PC-3 (cell line): ENCODE data around the gene SORL1.

ENCODE experiments used
- CTCF ChIP-seq: fragments of 300-600 bp; sonication (generic); conservative IDR thresholded peaks from 2 replicates; pipeline ENCODE4 v1.5.1; 2017; ENCODE audit warnings: antibody characterized with exemption, low read depth, mild to moderate bottlenecking, low read length
- EZH2 ChIP-seq: fragments of 300-600 bp; sonication (generic); IDR thresholded peaks from one replicate; pipeline ENCODE4 v1.6.1; 2017; ENCODE audit warnings: antibody characterized with exemption, mild to moderate bottlenecking, low read length; ENCODE audit not compliant: unreplicated experiment
- EZH2phosphoT487 ChIP-seq: fragments of 300-600 bp; sonication (generic); IDR thresholded peaks from 2 replicates; pipeline ENCODE4 v1.6.1; 2018; ENCODE audit warnings: mild to moderate bottlenecking, antibody characterized with exemption, low read length, borderline replicate concordance

DNA sequence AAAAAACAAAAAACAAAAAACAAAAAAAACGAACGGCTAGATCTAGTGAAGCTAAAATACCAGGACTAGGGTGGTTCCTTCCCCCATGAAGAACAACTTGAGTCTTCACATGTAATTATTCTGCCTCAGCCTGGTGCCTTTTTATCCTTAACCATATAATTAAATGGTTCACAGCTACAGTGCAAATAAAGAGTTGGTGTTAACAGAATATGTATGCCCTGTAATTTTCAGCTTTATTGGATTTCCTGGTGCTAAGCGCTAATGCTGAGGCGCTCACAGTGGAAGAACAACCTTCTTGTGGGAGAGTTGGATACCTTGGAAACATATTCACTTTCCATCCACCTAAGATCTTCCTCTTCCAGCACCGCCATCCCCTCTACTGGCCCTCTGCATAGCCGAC is 159.1 kb downstream of the SORL1 start:
- TF ChIP-seq CTCF (no peak), EZH2 (no peak), EZH2phosphoT487 (no peak)
